ENCODE measurements around the gene SLC35F1.

Gene SLC35F1

GRCh38 chr6:118177720-118178119 is 270.7 kb downstream of the SLC35F1 start:
- no peak overlapping the region for H3K4me3 ChIP-seq (ENCODE audit: control insufficient read depth in 1 of 7, extremely low read depth in 1 of 7, insufficient read depth in 4 of 7, low read depth in 2 of 7, low read length in 6 of 7)
- H3K4me1 ChIP-seq (ENCODE audit: control extremely low read depth in 1 of 4, control insufficient read depth in 4 of 4, insufficient read depth in 4 of 4, low read length in 3 of 4): no peaks in the 10 kb centered on the region
- ChIA-PET POLR2A (no interaction called here), CTCF (no interaction called here)
- H3K27ac ChIP-seq (ENCODE audit: insufficient read depth in 1 of 2, low read depth in 1 of 2, low read length in 2 of 2, poor library complexity in 1 of 2, severe bottlenecking in 2 of 2): no peak overlapping the region
- no peaks in the 10 kb centered on the region for H3K36me3 ChIP-seq (ENCODE audit: control insufficient read depth in 4 of 4, insufficient read depth in 4 of 4, low read length in 3 of 4)
- H3K9me3 ChIP-seq (ENCODE audit: control extremely low read depth in 1 of 5, control insufficient read depth in 4 of 5, insufficient read depth in 2 of 5, low read depth in 1 of 5, low read length in 4 of 5): peaks cover 0 to 11% (median 2%) of the 10 kb centered on the region in 5 experiments
- DNase-seq: no peak
- peaks cover 0 to 2% (median 0%) of the 10 kb centered on the region in 5 experiments for H3K27me3 ChIP-seq (replicated peaks in 2 of 5; ENCODE audit: control insufficient read depth in 4 of 5, insufficient read depth in 5 of 5, low read length in 4 of 5)
- 80% methylated on average over 1 of the region's 3 CpGs for WGBS (ENCODE audit: insufficient coverage)

- no peak for DNase-seq
- Histone ChIP-seq H3K4me1 (ENCODE audit: control extremely low read depth in 1 of 4, control insufficient read depth in 4 of 4, insufficient read depth in 4 of 4, low read length in 3 of 4) (no peaks in the 10 kb centered on the region), H3K36me3 (ENCODE audit: control insufficient read depth in 4 of 4, insufficient read depth in 4 of 4, low read length in 3 of 4) (no peaks in the 10 kb centered on the region), H3K27me3 (replicated peaks in 2 of 5; ENCODE audit: control insufficient read depth in 4 of 5, insufficient read depth in 5 of 5, low read length in 4 of 5) (peaks cover 0 to 2% (median 0%) of the 10 kb centered on the region in 5 experiments), H3K4me3 (ENCODE audit: control insufficient read depth in 1 of 7, extremely low read depth in 1 of 7, insufficient read depth in 4 of 7, low read depth in 2 of 7, low read length in 6 of 7) (no peak overlapping the region), H3K9me3 (ENCODE audit: control extremely low read depth in 1 of 5, control insufficient read depth in 4 of 5, insufficient read depth in 2 of 5, low read depth in 1 of 5, low read length in 4 of 5) (peaks cover 0 to 4% (median 0%) of the 10 kb centered on the region in 5 experiments), H3K27ac (ENCODE audit: insufficient read depth in 1 of 2, low read depth in 1 of 2, low read length in 2 of 2, poor library complexity in 1 of 2, severe bottlenecking in 2 of 2) (no peak overlapping the region)
- 100% methylated on average over 1 of the region's 1 CpG for WGBS (ENCODE audit: insufficient coverage)
- ChIA-PET POLR2A (no interaction called here), CTCF (no interaction called here)
Measured at GRCh38 chr6:118179048-118179447, 272.0 kb downstream of the SLC35F1 start.

- WGBS (ENCODE audit: insufficient coverage): no CpG with 5 or more reads among the region's 1 CpG
- DNase-seq: peak in 2 of 3 donors; percentile 7 to 53
- POLR2A ChIA-PET: no interaction called here
- H3K9me3 ChIP-seq (ENCODE audit: control extremely low read depth in 1 of 5, control insufficient read depth in 4 of 5, insufficient read depth in 2 of 5, low read depth in 1 of 5, low read length in 4 of 5): no peaks in the 10 kb centered on the region
- CTCF ChIA-PET: no interaction called here
- no peaks in the 10 kb centered on the region for H3K36me3 ChIP-seq (ENCODE audit: control insufficient read depth in 4 of 4, insufficient read depth in 4 of 4, low read length in 3 of 4)
- H3K4me1 ChIP-seq (ENCODE audit: control extremely low read depth in 1 of 4, control insufficient read depth in 4 of 4, insufficient read depth in 4 of 4, low read length in 3 of 4): peaks cover 7 to 17% (median 11%) of the 10 kb centered on the region in 4 experiments
- H3K27me3 ChIP-seq (replicated peaks in 2 of 5; ENCODE audit: control insufficient read depth in 4 of 5, insufficient read depth in 5 of 5, low read length in 4 of 5): no peaks in the 10 kb centered on the region
- peak overlapping the region in 5 of 7 experiments; percentile 16 to 61 (median 49) for H3K4me3 ChIP-seq (ENCODE audit: control insufficient read depth in 1 of 7, extremely low read depth in 1 of 7, insufficient read depth in 4 of 7, low read depth in 2 of 7, low read length in 6 of 7)
- peak overlapping the region; percentile 35 to 74 for H3K27ac ChIP-seq (ENCODE audit: insufficient read depth in 1 of 2, low read depth in 1 of 2, low read length in 2 of 2, poor library complexity in 1 of 2, severe bottlenecking in 2 of 2)
Measured at GRCh38 chr6:118186672-118187567, 279.9 kb downstream of the SLC35F1 start.

- H3K4me1 ChIP-seq (ENCODE audit: control extremely low read depth in 1 of 4, control insufficient read depth in 4 of 4, insufficient read depth in 4 of 4, low read length in 3 of 4): peaks cover 7 to 17% (median 11%) of the 10 kb centered on the region in 4 experiments
- peak; percentile 8 to 83 (median 80) for DNase-seq
- no peaks in the 10 kb centered on the region for H3K9me3 ChIP-seq (ENCODE audit: control extremely low read depth in 1 of 5, control insufficient read depth in 4 of 5, insufficient read depth in 2 of 5, low read depth in 1 of 5, low read length in 4 of 5)
- CTCF ChIA-PET: no interaction called here
- H3K27me3 ChIP-seq (replicated peaks in 2 of 5; ENCODE audit: control insufficient read depth in 4 of 5, insufficient read depth in 5 of 5, low read length in 4 of 5): no peaks in the 10 kb centered on the region
- 56% methylated on average over 3 of the region's 3 CpGs for WGBS (ENCODE audit: insufficient coverage)
- peak overlapping the region in 5 of 7 experiments; percentile 16 to 61 (median 49) for H3K4me3 ChIP-seq (ENCODE audit: control insufficient read depth in 1 of 7, extremely low read depth in 1 of 7, insufficient read depth in 4 of 7, low read depth in 2 of 7, low read length in 6 of 7)
- POLR2A ChIA-PET: no interaction called here
- no peaks in the 10 kb centered on the region for H3K36me3 ChIP-seq (ENCODE audit: control insufficient read depth in 4 of 4, insufficient read depth in 4 of 4, low read length in 3 of 4)
- peak overlapping the region; percentile 35 to 74 for H3K27ac ChIP-seq (ENCODE audit: insufficient read depth in 1 of 2, low read depth in 1 of 2, low read length in 2 of 2, poor library complexity in 1 of 2, severe bottlenecking in 2 of 2)
Measured at GRCh38 chr6:118187568-118188164, 280.6 kb downstream of the SLC35F1 start.

GRCh38 chr6:118188561-118188960 is 281.5 kb downstream of the SLC35F1 start:
- no peaks in the 10 kb centered on the region for H3K27me3 ChIP-seq (replicated peaks in 2 of 5; ENCODE audit: control insufficient read depth in 4 of 5, insufficient read depth in 5 of 5, low read length in 4 of 5)
- 100% methylated on average over 1 of the region's 2 CpGs for whole genome bisulfite sequencing (ENCODE audit: insufficient coverage)
- CTCF ChIA-PET: no interaction called here
- POLR2A ChIA-PET: no interaction called here
- H3K36me3 ChIP-seq (ENCODE audit: control insufficient read depth in 4 of 4, insufficient read depth in 4 of 4, low read length in 3 of 4): no peaks in the 10 kb centered on the region
- H3K4me1 ChIP-seq (ENCODE audit: control extremely low read depth in 1 of 4, control insufficient read depth in 4 of 4, insufficient read depth in 4 of 4, low read length in 3 of 4): peaks cover 7 to 17% (median 11%) of the 10 kb centered on the region in 4 experiments
- no peak overlapping the region for H3K27ac ChIP-seq (ENCODE audit: insufficient read depth in 1 of 2, low read depth in 1 of 2, low read length in 2 of 2, poor library complexity in 1 of 2, severe bottlenecking in 2 of 2)
- H3K4me3 ChIP-seq (ENCODE audit: control insufficient read depth in 1 of 7, extremely low read depth in 1 of 7, insufficient read depth in 4 of 7, low read depth in 2 of 7, low read length in 6 of 7): no peak overlapping the region
- H3K9me3 ChIP-seq (ENCODE audit: control extremely low read depth in 1 of 5, control insufficient read depth in 4 of 5, insufficient read depth in 2 of 5, low read depth in 1 of 5, low read length in 4 of 5): no peaks in the 10 kb centered on the region
- DNase-seq: no peak

- H3K36me3 ChIP-seq (ENCODE audit: control insufficient read depth in 4 of 4, insufficient read depth in 4 of 4, low read length in 3 of 4): no peaks in the 10 kb centered on the region
- H3K27me3 ChIP-seq (replicated peaks in 2 of 5; ENCODE audit: control insufficient read depth in 4 of 5, insufficient read depth in 5 of 5, low read length in 4 of 5): no peaks in the 10 kb centered on the region
- no peaks in the 10 kb centered on the region for H3K4me1 ChIP-seq (ENCODE audit: control extremely low read depth in 1 of 4, control insufficient read depth in 4 of 4, insufficient read depth in 4 of 4, low read length in 3 of 4)
- no peak for DNase-seq
- no peaks in the 10 kb centered on the region for H3K9me3 ChIP-seq (ENCODE audit: control extremely low read depth in 1 of 5, control insufficient read depth in 4 of 5, insufficient read depth in 2 of 5, low read depth in 1 of 5, low read length in 4 of 5)
- POLR2A ChIA-PET: no interaction called here
- 90% methylated on average over 3 of the region's 3 CpGs for WGBS (ENCODE audit: insufficient coverage)
- H3K27ac ChIP-seq (ENCODE audit: insufficient read depth in 1 of 2, low read depth in 1 of 2, low read length in 2 of 2, poor library complexity in 1 of 2, severe bottlenecking in 2 of 2): no peak overlapping the region
- H3K4me3 ChIP-seq (ENCODE audit: control insufficient read depth in 1 of 7, extremely low read depth in 1 of 7, insufficient read depth in 4 of 7, low read depth in 2 of 7, low read length in 6 of 7): no peak overlapping the region
- CTCF ChIA-PET: no interaction called here
Measured at GRCh38 chr6:118197539-118197938, 290.5 kb downstream of the SLC35F1 start.

- no peaks in the 10 kb centered on the region for H3K4me1 ChIP-seq (ENCODE audit: control extremely low read depth in 1 of 4, control insufficient read depth in 4 of 4, insufficient read depth in 4 of 4, low read length in 3 of 4)
- H3K9me3 ChIP-seq (ENCODE audit: control extremely low read depth in 1 of 5, control insufficient read depth in 4 of 5, insufficient read depth in 2 of 5, low read depth in 1 of 5, low read length in 4 of 5): no peaks in the 10 kb centered on the region
- no peaks in the 10 kb centered on the region for H3K36me3 ChIP-seq (ENCODE audit: control insufficient read depth in 4 of 4, insufficient read depth in 4 of 4, low read length in 3 of 4)
- ChIA-PET CTCF (no interaction called here), POLR2A (no interaction called here)
- 86% methylated on average over 1 of the region's 1 CpG for WGBS (ENCODE audit: insufficient coverage)
- H3K27me3 ChIP-seq (replicated peaks in 2 of 5; ENCODE audit: control insufficient read depth in 4 of 5, insufficient read depth in 5 of 5, low read length in 4 of 5): no peaks in the 10 kb centered on the region
- DNase-seq: no peak
- no peak overlapping the region for H3K4me3 ChIP-seq (ENCODE audit: control insufficient read depth in 1 of 7, extremely low read depth in 1 of 7, insufficient read depth in 4 of 7, low read depth in 2 of 7, low read length in 6 of 7)
- H3K27ac ChIP-seq (ENCODE audit: insufficient read depth in 1 of 2, low read depth in 1 of 2, low read length in 2 of 2, poor library complexity in 1 of 2, severe bottlenecking in 2 of 2): no peak overlapping the region
Measured at GRCh38 chr6:118198746-118199145, 291.7 kb downstream of the SLC35F1 start.

Data from common myeloid progenitor, CD34-positive (primary cell).